Right lobe of liver (tissue), 4 donors: ENCODE results near the gene DLG3.

Source experiments
- POLR2A ChIP-seq: fragments of 450-650 bp; IDR thresholded peaks from one replicate; pipeline ENCODE4 v1.6.1; 2017; ENCODE audit warnings: antibody characterized with exemption, mild to moderate bottlenecking
- TF ChIP-seq, protein P1 (sequence below), 4 donors: fragments of 200-600 bp in 3 of 4; fragments of 450-650 bp in 1 of 4; IDR thresholded peaks; one replicate each; pipeline versions ENCODE4 v1.5.1 to v1.8.0; 2016 to 2022; ENCODE audit warnings: antibody characterized with exemption in 4 of 4, mild to moderate bottlenecking in 2 of 4
- donor health status: DM: no; HTN: no; CAD: no.
- donor health status: DM: no; HTN: no; CAD: no.
- donor health status: DM: no; HTN: yes; CAD: no.

GRCh38 chrX:70456256-70456655 is 11.6 kb downstream of the DLG3 start:
- TF ChIP-seq, protein P1, sequence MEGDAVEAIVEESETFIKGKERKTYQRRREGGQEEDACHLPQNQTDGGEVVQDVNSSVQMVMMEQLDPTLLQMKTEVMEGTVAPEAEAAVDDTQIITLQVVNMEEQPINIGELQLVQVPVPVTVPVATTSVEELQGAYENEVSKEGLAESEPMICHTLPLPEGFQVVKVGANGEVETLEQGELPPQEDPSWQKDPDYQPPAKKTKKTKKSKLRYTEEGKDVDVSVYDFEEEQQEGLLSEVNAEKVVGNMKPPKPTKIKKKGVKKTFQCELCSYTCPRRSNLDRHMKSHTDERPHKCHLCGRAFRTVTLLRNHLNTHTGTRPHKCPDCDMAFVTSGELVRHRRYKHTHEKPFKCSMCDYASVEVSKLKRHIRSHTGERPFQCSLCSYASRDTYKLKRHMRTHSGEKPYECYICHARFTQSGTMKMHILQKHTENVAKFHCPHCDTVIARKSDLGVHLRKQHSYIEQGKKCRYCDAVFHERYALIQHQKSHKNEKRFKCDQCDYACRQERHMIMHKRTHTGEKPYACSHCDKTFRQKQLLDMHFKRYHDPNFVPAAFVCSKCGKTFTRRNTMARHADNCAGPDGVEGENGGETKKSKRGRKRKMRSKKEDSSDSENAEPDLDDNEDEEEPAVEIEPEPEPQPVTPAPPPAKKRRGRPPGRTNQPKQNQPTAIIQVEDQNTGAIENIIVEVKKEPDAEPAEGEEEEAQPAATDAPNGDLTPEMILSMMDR (IDR thresholded peaks at IDR 0.05): no peak
- TF ChIP-seq POLR2A: no peak
